ENCODE results near the gene TRAFD1. TPM values are rescaled to one million over a fixed set of nuclear protein-coding genes. Genes with fewer than 3 reads are reported as not detected.
"Not testable (repeated sequence)": the region's sequence is repeated elsewhere in the genome, so short reads cannot be mapped to it uniquely, and the experiment has no call there.

Gene TRAFD1
- polyA plus RNA-seq, 1 donor, result 21.2 TPM

GRCh38 chr12:112116232-112117060 lies 8.9 kb upstream of the TRAFD1 start:
- peak; percentile 23 for DNase-seq

- DNase-seq, result no peak
These were observed 7.7 kb upstream of the TRAFD1 start for GRCh38 chr12:112117685-112118084.

- DNase-seq, result peak; percentile 88
These were observed 3.4 kb upstream of the TRAFD1 start for GRCh38 chr12:112121780-112122565.

GRCh38 chr12:112122823-112123690 lies 2.3 kb upstream of the TRAFD1 start:
- DNase-seq, result no peak

GRCh38 chr12:112124918-112125249 lies 476 bp upstream of the TRAFD1 start:
- no peak for DNase-seq

- DNase-seq, result no peak
These were observed 659 bp downstream of the TRAFD1 start for GRCh38 chr12:112126000-112126438.

GRCh38 chr12:112126911-112127310 lies 1.6 kb downstream of the TRAFD1 start:
- DNase-seq, result no peak

- no peak for DNase-seq
These were observed 5.2 kb downstream of the TRAFD1 start for GRCh38 chr12:112130441-112130998.

GRCh38 chr12:112131686-112132085 lies 6.3 kb downstream of the TRAFD1 start:
- no peak for DNase-seq

- DNase-seq, result no peak
These were observed 8.1 kb downstream of the TRAFD1 start for GRCh38 chr12:112133418-112133817.

- no peak for DNase-seq
These were observed 9.4 kb downstream of the TRAFD1 start for GRCh38 chr12:112134731-112135130.

- no peak for DNase-seq
These were observed 15.4 kb downstream of the TRAFD1 start for GRCh38 chr12:112140728-112141127.

- DNase-seq, result no peak
These were observed 20.8 kb downstream of the TRAFD1 start for GRCh38 chr12:112146123-112146522.

- no peak for DNase-seq
These were observed 22.7 kb downstream of the TRAFD1 start for GRCh38 chr12:112148031-112148513.

GRCh38 chr12:112149596-112149995 lies 24.2 kb downstream of the TRAFD1 start:
- no peak for DNase-seq

GRCh38 chr12:112151766-112152541 lies 26.6 kb downstream of the TRAFD1 start:
- DNase-seq, result no peak

- DNase-seq, result no peak
These were observed 28.0 kb downstream of the TRAFD1 start for GRCh38 chr12:112153181-112153892.

GRCh38 chr12:112153893-112154219 lies 28.5 kb downstream of the TRAFD1 start:
- no peak for DNase-seq

- not testable (repeated sequence) for DNase-seq
These were observed 33.2 kb downstream of the TRAFD1 start for GRCh38 chr12:112158461-112159145.

GRCh38 chr12:112159146-112159541 lies 33.8 kb downstream of the TRAFD1 start:
- no peak for DNase-seq
